T-helper 2 cell treated with Interferon-gamma antibody and Interleukin-4, amounts not matched to agents 100 ng/mL and 5 ng/mL, for 36 hours (primary cell): ENCODE measurements around the gene HTT-AS. TPM values are rescaled to one million over a fixed set of nuclear protein-coding genes. Genes with fewer than 3 reads are reported as not detected.

Experiments
- intact Hi-C: fragments of 100-400 bp; cut with micrococcal nuclease; formaldehyde crosslinking; loops from one replicate; pipeline ENCODE4 v1.15.1; 2023
- total RNA-seq: library from RNA; stranded (reverse); gene quantifications from 2 replicates; pipeline ENCODE4 v1.2.3, GENCODE V29; 2022

HTT-AS gene
- total RNA-seq, 1 donor from 2014 or later: not detected

- intact Hi-C loops: no loop called here
These were observed 17.1 kb upstream of the HTT-AS start for GRCh38 chr4:3091464-3091863.

- intact Hi-C loops: loop anchor here (5.0 kb wide), 1 partner anchor 125 kb away; the partner anchor contains the start of genes GRK4 and NOP14
These were observed 12.9 kb upstream of the HTT-AS start for GRCh38 chr4:3087115-3087797.

- intact Hi-C loops: loop anchor here (5.0 kb wide), 1 partner anchor 124 kb away; the partner anchor contains the start of genes GRK4 and NOP14
These were observed 11.8 kb upstream of the HTT-AS start for GRCh38 chr4:3085948-3086670.

- intact Hi-C loops: no loop called here
These were observed 9.4 kb upstream of the HTT-AS start for GRCh38 chr4:3083732-3084131.

GRCh38 chr4:3082925-3083515 is 8.7 kb upstream of the HTT-AS start:
- intact Hi-C loops: no loop called here

- intact Hi-C loops: loop anchor here (10.0 kb wide), 1 partner anchor 1285 kb away; the partner anchor contains the start of gene FGFR3
These were observed 5.4 kb upstream of the HTT-AS start for GRCh38 chr4:3079694-3080123.

- intact Hi-C loops: loop anchor here (10.0 kb wide), 1 partner anchor 1283 kb away; the partner anchor contains the start of gene FGFR3
These were observed 3.5 kb upstream of the HTT-AS start for GRCh38 chr4:3077796-3078195.

GRCh38 chr4:3075652-3075981 is 1.3 kb upstream of the HTT-AS start:
- intact Hi-C loops: loop anchor here (2.0 to 10.0 kb wide), 2 partner anchors 319 to 1281 kb away; partner anchors contain the start of genes FGFR3 and TNIP2

- intact Hi-C loops: loop anchor here (1.0 to 10.0 kb wide), 8 partner anchors 28 to 1280 kb away; partner anchors contain the start of genes FAM193A, FGFR3, GRK4 and HAUS3
These were observed 711 bp upstream of the HTT-AS start for GRCh38 chr4:3074846-3075651.

- intact Hi-C loops: loop anchor here (1.0 to 10.0 kb wide), 8 partner anchors 26 to 1279 kb away; partner anchors contain the start of genes FAM193A, FGFR3, GRK4 and HAUS3
These were observed 920 bp downstream of the HTT-AS start for GRCh38 chr4:3073158-3074077.

GRCh38 chr4:3071811-3072210 is 2.5 kb downstream of the HTT-AS start:
- intact Hi-C loops: loop anchor here (5.0 to 10.0 kb wide), 2 partner anchors 535 to 1277 kb away; partner anchors contain the start of genes FAM193A and FGFR3

- intact Hi-C loops: loop anchor here (5.0 to 10.0 kb wide), 2 partner anchors 534 to 1276 kb away; partner anchors contain the start of genes FAM193A and FGFR3
These were observed 3.4 kb downstream of the HTT-AS start for GRCh38 chr4:3070709-3071500.

GRCh38 chr4:3069661-3070199 is 4.6 kb downstream of the HTT-AS start:
- intact Hi-C loops: loop anchor here (5.0 to 10.0 kb wide), 2 partner anchors 532 to 1275 kb away; partner anchors contain the start of genes FAM193A and FGFR3

- intact Hi-C loops: no loop called here
These were observed 6.8 kb downstream of the HTT-AS start for GRCh38 chr4:3067473-3068001.

- intact Hi-C loops: no loop called here
These were observed 7.4 kb downstream of the HTT-AS start for GRCh38 chr4:3066836-3067400.

- intact Hi-C loops: no loop called here
These were observed 8.8 kb downstream of the HTT-AS start for GRCh38 chr4:3065551-3065950.

GRCh38 chr4:3062471-3062870 is 11.9 kb downstream of the HTT-AS start:
- intact Hi-C loops: no loop called here

GRCh38 chr4:3060946-3061345 is 13.4 kb downstream of the HTT-AS start:
- intact Hi-C loops: no loop called here
